ENCODE data around the gene ADIG. TPM values are rescaled to one million over a fixed set of nuclear protein-coding genes. Genes with fewer than 3 reads are reported as not detected.

ADIG gene
- total and polyA plus RNA-seq, 2 of the 13 experiments (the other 11 are each of a cell fraction or from before 2014, with no cell fraction given) = 0.15 TPM; not detected in 1

DNA sequence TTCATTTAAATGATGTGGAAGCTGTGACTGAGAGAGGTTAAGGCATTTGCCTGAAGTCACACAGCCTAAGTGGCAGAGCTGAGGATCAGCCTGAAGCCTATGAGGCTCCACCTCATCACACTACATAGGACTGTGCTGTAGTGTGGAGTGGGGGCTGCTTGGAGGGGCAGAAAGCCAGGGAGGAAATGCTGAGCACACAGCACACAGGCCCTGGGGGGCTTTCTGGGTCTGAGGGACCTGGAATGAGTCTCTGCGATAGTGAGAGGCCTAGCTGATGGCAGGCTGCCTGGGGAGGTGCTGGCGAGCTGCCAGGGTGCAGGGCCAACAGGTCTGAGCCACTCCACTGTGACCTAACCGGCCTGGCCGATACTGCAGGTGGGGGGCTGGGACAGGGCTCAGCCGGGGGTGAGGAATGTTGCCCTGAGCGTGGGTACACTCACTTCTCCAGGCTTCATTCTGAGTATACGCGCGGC is 18.4 kb downstream of the ADIG start (continued):
- TF ChIP-seq NR3C1 (CRISPR knock-in tag; IDR thresholded peaks at IDR 0.05) (no peak), ZFP90 (CRISPR knock-in tag; IDR thresholded peaks at IDR 0.05; ENCODE audit: borderline replicate concordance) (no peak), RFX3 (CRISPR knock-in tag; IDR thresholded peaks at IDR 0.05) (no peak), ATRX (CRISPR knock-in tag; IDR thresholded peaks at IDR 0.05; ENCODE audit: borderline replicate concordance) (no peak), NFRKB (IDR thresholded peaks at IDR 0.05) (no peak), FOXK1 (CRISPR knock-in tag; IDR thresholded peaks at IDR 0.05; ENCODE audit: borderline replicate concordance, low read depth) (no peak), NAIF1 (CRISPR knock-in tag; IDR thresholded peaks at IDR 0.05; ENCODE audit: borderline replicate concordance) (no peak), ZNF282 (IDR thresholded peaks at IDR 0.05; ENCODE audit: partially characterized antibody) (no peak), ZNF556 (CRISPR knock-in tag; IDR thresholded peaks at IDR 0.05; ENCODE audit: borderline replicate concordance) (no peak), POLR2AphosphoS2 (IDR thresholded peaks at IDR 0.05; ENCODE audit: low read depth, low read length) (no peak), MLLT10 (CRISPR knock-in tag; IDR thresholded peaks at IDR 0.05) (no peak), ETV6 (CRISPR knock-in tag; conservative IDR thresholded peaks at IDR 0.05) (0 out of 2 replicates have a peak, but pooled peaks have one; percentile 34), ZNF451 (CRISPR knock-in tag; IDR thresholded peaks at IDR 0.05) (no peak), CBX1 (IDR thresholded peaks at IDR 0.05; ENCODE audit: low read depth) (no peak)
- TF ChIP-seq, protein P1, sequence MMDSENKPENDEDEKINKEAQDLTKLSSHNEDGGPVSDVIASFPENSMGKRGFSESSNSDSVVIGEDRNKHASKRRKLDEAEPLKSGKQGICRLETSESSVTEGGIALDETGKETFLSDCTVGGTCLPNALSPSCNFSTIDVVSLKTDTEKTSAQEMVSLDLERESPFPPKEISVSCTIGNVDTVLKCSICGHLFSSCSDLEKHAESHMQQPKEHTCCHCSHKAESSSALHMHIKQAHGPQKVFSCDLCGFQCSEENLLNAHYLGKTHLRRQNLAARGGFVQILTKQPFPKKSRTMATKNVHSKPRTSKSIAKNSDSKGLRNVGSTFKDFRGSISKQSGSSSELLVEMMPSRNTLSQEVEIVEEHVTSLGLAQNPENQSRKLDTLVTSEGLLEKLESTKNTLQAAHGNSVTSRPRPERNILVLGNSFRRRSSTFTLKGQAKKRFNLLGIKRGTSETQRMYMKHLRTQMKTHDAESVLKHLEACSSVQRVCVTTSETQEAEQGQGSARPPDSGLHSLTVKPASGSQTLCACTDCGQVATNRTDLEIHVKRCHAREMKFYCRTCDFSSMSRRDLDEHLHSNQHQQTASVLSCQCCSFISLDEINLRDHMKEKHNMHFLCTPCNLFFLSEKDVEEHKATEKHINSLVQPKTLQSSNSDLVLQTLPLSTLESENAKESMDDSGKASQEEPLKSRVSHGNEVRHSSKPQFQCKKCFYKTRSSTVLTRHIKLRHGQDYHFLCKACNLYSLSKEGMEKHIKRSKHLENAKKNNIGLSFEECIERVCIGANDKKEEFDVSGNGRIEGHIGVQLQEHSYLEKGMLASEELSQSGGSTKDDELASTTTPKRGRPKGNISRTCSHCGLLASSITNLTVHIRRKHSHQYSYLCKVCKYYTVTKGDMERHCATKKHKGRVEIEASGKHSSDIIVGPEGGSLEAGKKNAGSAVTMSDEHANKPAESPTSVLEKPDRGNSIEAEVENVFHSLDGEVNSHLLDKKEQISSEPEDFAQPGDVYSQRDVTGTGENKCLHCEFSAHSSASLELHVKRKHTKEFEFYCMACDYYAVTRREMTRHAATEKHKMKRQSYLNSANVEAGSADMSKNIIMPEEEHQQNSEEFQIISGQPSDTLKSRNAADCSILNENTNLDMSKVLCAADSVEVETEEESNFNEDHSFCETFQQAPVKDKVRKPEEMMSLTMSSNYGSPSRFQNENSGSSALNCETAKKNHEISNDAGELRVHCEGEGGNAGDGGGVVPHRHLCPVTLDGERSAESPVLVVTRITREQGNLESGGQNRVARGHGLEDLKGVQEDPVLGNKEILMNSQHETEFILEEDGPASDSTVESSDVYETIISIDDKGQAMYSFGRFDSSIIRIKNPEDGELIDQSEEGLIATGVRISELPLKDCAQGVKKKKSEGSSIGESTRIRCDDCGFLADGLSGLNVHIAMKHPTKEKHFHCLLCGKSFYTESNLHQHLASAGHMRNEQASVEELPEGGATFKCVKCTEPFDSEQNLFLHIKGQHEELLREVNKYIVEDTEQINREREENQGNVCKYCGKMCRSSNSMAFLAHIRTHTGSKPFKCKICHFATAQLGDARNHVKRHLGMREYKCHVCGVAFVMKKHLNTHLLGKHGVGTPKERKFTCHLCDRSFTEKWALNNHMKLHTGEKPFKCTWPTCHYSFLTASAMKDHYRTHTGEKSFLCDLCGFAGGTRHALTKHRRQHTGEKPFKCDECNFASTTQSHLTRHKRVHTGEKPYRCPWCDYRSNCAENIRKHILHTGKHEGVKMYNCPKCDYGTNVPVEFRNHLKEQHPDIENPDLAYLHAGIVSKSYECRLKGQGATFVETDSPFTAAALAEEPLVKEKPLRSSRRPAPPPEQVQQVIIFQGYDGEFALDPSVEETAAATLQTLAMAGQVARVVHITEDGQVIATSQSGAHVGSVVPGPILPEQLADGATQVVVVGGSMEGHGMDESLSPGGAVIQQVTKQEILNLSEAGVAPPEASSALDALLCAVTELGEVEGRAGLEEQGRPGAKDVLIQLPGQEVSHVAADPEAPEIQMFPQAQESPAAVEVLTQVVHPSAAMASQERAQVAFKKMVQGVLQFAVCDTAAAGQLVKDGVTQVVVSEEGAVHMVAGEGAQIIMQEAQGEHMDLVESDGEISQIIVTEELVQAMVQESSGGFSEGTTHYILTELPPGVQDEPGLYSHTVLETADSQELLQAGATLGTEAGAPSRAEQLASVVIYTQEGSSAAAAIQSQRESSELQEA (CRISPR knock-in tag; IDR thresholded peaks at IDR 0.05; ENCODE audit: not compliant biosample characterization) = peak; percentile 42
- TF ChIP-seq, protein P2, sequence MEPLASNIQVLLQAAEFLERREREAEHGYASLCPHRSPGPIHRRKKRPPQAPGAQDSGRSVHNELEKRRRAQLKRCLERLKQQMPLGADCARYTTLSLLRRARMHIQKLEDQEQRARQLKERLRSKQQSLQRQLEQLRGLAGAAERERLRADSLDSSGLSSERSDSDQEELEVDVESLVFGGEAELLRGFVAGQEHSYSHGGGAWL (CRISPR knock-in tag; IDR thresholded peaks at IDR 0.05) = no peak
- TF ChIP-seq, protein P3, sequence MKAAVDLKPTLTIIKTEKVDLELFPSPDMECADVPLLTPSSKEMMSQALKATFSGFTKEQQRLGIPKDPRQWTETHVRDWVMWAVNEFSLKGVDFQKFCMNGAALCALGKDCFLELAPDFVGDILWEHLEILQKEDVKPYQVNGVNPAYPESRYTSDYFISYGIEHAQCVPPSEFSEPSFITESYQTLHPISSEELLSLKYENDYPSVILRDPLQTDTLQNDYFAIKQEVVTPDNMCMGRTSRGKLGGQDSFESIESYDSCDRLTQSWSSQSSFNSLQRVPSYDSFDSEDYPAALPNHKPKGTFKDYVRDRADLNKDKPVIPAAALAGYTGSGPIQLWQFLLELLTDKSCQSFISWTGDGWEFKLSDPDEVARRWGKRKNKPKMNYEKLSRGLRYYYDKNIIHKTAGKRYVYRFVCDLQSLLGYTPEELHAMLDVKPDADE (CRISPR knock-in tag; IDR thresholded peaks at IDR 0.05) = no peak
- TF ChIP-seq, protein P4, sequence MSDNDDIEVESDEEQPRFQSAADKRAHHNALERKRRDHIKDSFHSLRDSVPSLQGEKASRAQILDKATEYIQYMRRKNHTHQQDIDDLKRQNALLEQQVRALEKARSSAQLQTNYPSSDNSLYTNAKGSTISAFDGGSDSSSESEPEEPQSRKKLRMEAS (IDR thresholded peaks at IDR 0.05) = no peak

Measured in HepG2 (cell line).